HCT116 (cell line): ENCODE results near the gene ZNHIT3. TPM values are rescaled to one million over a fixed set of nuclear protein-coding genes. Genes with fewer than 3 reads are reported as not detected.

Experiments used
- ATAC-seq: fragments of 200-7000 bp; cut with Tn5 transposase; 2 replicates; pipeline ENCODE4 v1.9.1; 2020; ENCODE audit warnings: mild to moderate bottlenecking, moderate library complexity
- BruUV-seq: library from RNA; stranded (reverse); fragments of 400-500 nt; replicated peaks from 2 replicates; lab custom pipeline; 2021; lab: Mats Ljungman, UMichigan
- CTCF ChIA-PET: fragments of 300-600 bp; sonication (Branson Sonifier 250); formaldehyde crosslinking; loops from one replicate; lab custom pipeline; 2021; ENCODE audit warnings: antibody characterized with exemption; lab: Charles Lee
- POLR2A ChIA-PET: fragments of 300-600, 350-600 bp; sonication (Branson Sonifier 250); formaldehyde crosslinking; loops from one replicate; lab custom pipeline; 2021; ENCODE audit warnings: antibody characterized with exemption; lab: Charles Lee
- RAD21 ChIA-PET, 2 experiments: fragments of 300-600 bp; sonication (Branson Sonifier 250); formaldehyde crosslinking; loops; one replicate each; lab custom pipeline; 2023; ENCODE audit warnings: low total read pairs in 2 of 2; ENCODE audit not compliant: uncharacterized antibody in 2 of 2, unreplicated experiment in 2 of 2, low non-redundant PET in 1 of 2; lab: Charles Lee
- DNase-seq: peaks from one replicate; pipeline ENCODE4 v3.0.0-alpha.2; 2010; ENCODE audit warnings: low read depth, low spot score
- H2AFZ ChIP-seq: fragments of 200-600 bp; shearing (Covaris generic), sonication (generic); 2 replicates; pipeline ENCODE4 v1.6.1; 2017; ENCODE audit warnings: low read depth, mixed run types, mixed read lengths, antibody characterized with exemption, low read length; ENCODE audit not compliant: poor library complexity, severe bottlenecking
- H3K27ac ChIP-seq: 2 replicates; pipeline ENCODE4 v1.5.1; 2012; ENCODE audit warnings: low read depth, low read length
- H3K27me3 ChIP-seq: fragments of 200-600 bp; sonication (generic); 2 replicates; pipeline ENCODE4 v1.6.1; 2016; ENCODE audit warnings: mixed run types, low read length, mixed read lengths; ENCODE audit not compliant: insufficient read depth
- H3K36me3 ChIP-seq, 2 experiments: fragments of 200-500 bp in 1 of 2; fragments of 200-600 bp in 1 of 2; sonication (Bioruptor generic) in 1 of 2; sonication (generic) in 1 of 2; 2 replicates each; pipeline versions ENCODE4 v1.5.1 to v1.6.1; 2014 to 2016; ENCODE audit warnings: low read length in 2 of 2, inconsistent platforms in 1 of 2, mixed read lengths in 1 of 2, mixed run types in 1 of 2; ENCODE audit not compliant: insufficient read depth in 2 of 2, control insufficient read depth in 1 of 2
- H3K4me1 ChIP-seq, 2 experiments: fragments of 200-600 bp in 1 of 2; sonication (generic) in 1 of 2; 2 replicates each; pipeline versions ENCODE4 v1.5.1 to v1.6.1; 2012 to 2017; ENCODE audit warnings: low read length in 2 of 2, inconsistent platforms in 1 of 2, mild to moderate bottlenecking in 1 of 2, mixed read lengths in 1 of 2, mixed run types in 1 of 2, moderate library complexity in 1 of 2; ENCODE audit not compliant: insufficient read depth in 2 of 2, control insufficient read depth in 1 of 2
- H3K4me2 ChIP-seq: fragments of 200-600 bp; sonication (generic); 2 replicates; pipeline ENCODE4 v1.6.1; 2017; ENCODE audit warnings: mixed run types, low read length, mixed read lengths
- H3K4me3 ChIP-seq, 2 experiments: fragments of 200-600 bp in 1 of 2; sonication (generic) in 1 of 2; replicated peaks in 1 of 2; 2 replicates each; pipeline ENCODE4 v1.5.1; 2011 to 2016; ENCODE audit warnings: low read length in 2 of 2, control low read depth in 1 of 2, low read depth in 1 of 2, mild to moderate bottlenecking in 1 of 2, mixed read lengths in 1 of 2, mixed run types in 1 of 2
- H3K79me2 ChIP-seq: fragments of 200-600 bp; sonication (generic); 2 replicates; pipeline ENCODE4 v1.6.1; 2017; ENCODE audit warnings: mild to moderate bottlenecking, mixed run types, low read length, moderate library complexity, mixed read lengths; ENCODE audit not compliant: insufficient read depth
- H3K9ac ChIP-seq: fragments of 200-600 bp; sonication (generic); 2 replicates; pipeline ENCODE4 v1.6.1; 2016; ENCODE audit warnings: low read length, mixed read lengths
- H3K9me2 ChIP-seq: fragments of 200-600 bp; sonication (generic), shearing (Covaris generic); 2 replicates; pipeline ENCODE4 v1.6.1; 2017; ENCODE audit warnings: mixed run types, mild to moderate bottlenecking, moderate library complexity; ENCODE audit not compliant: insufficient read depth
- H3K9me3 ChIP-seq, 2 experiments: fragments of 200-500 bp in 1 of 2; fragments of 200-600 bp in 1 of 2; sonication (Bioruptor generic) in 1 of 2; sonication (generic) in 1 of 2; 2 replicates each; pipeline ENCODE4 v1.6.1; 2014 to 2017; ENCODE audit warnings: low read length in 2 of 2, mixed read lengths in 2 of 2, inconsistent platforms in 1 of 2, low read depth in 1 of 2, mild to moderate bottlenecking in 1 of 2, mixed run types in 1 of 2, moderate library complexity in 1 of 2; ENCODE audit not compliant: control insufficient read depth in 1 of 2, insufficient read depth in 1 of 2
- H4K20me1 ChIP-seq: fragments of 200-600 bp; sonication (generic), shearing (Covaris generic); 2 replicates; pipeline ENCODE4 v1.6.1; 2017; ENCODE audit warnings: mixed run types, mild to moderate bottlenecking, moderate library complexity; ENCODE audit not compliant: insufficient read depth
- CEBPB ChIP-seq: IDR thresholded peaks from 2 replicates; pipeline ENCODE4 v1.6.1; 2012; ENCODE audit warnings: low read depth
- EZH2 ChIP-seq: fragments of 200-600 bp; sonication (generic); IDR thresholded peaks from 2 replicates; pipeline ENCODE4 v1.6.1; 2017; ENCODE audit warnings: antibody characterized with exemption, mixed run types
- JUND ChIP-seq: IDR thresholded peaks from 2 replicates; pipeline ENCODE4 v1.6.1; 2012
- SRF ChIP-seq: IDR thresholded peaks from 2 replicates; pipeline ENCODE4 v1.6.1; 2012; ENCODE audit warnings: low read depth
- ZBTB33 ChIP-seq: IDR thresholded peaks from 2 replicates; pipeline ENCODE4 v1.6.1; 2011; ENCODE audit warnings: mild to moderate bottlenecking, low read length, moderate library complexity; ENCODE audit not compliant: insufficient replicate concordance; ENCODE audit errors: extremely low read depth
- intact Hi-C: fragments of 100-400 bp; cut with micrococcal nuclease; formaldehyde crosslinking; loops from 2 replicates; pipeline ENCODE4 v1.10.0; 2022
- total RNA-seq: library from RNA; stranded (reverse); gene quantifications from one replicate; pipeline ENCODE4 v1.2.1, GENCODE V29; 2021; ENCODE audit not compliant: unreplicated experiment
- TF ChIP-seq, protein P1 (sequence below): IDR thresholded peaks from 2 replicates; pipeline ENCODE4 v1.6.1; 2012

Gene ZNHIT3
- total RNA-seq, 1 experiment from 2014 or later, result 33.9 TPM

- TF ChIP-seq SRF (no peak), ZBTB33 (no peak), CEBPB (no peak), JUND (no peak)
- TF ChIP-seq, protein P1, sequence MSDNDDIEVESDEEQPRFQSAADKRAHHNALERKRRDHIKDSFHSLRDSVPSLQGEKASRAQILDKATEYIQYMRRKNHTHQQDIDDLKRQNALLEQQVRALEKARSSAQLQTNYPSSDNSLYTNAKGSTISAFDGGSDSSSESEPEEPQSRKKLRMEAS, result no peak
- TF ChIP-seq, all 23 proteins: peak for 0
- Histone ChIP-seq H3K9ac (no peak overlapping the region), H3K4me1 (peaks cover 0 to 9% of the 10 kb centered on the region in 2 experiments; a peak in 2 of 4 replicates), H3K9me3 (no peaks in the 10 kb centered on the region), H3K36me3 (peaks cover 43 to 60% of the 10 kb centered on the region in 2 experiments; a peak in 3 of 4 replicates), H4K20me1 (peaks cover 2% of the 10 kb centered on the region; the same call in 1 of the 2 replicates), H3K4me2 (no peak overlapping the region), H3K4me3 (no peak overlapping the region), H3K27me3 (no peaks in the 10 kb centered on the region), H2AFZ (no peak overlapping the region), H3K9me2 (no peaks in the 10 kb centered on the region), H3K79me2 (peaks cover 52% of the 10 kb centered on the region), H3K27ac (no peak overlapping the region)
- DNase-seq, result no peak
- ATAC-seq, result no peak; the same call in 1 of the 2 replicates
- ChIA-PET POLR2A (no interaction called here), CTCF (no interaction called here), RAD21 (no interaction called here)
- BruUV-seq, result no TSS peak
- intact Hi-C loops, result no loop called here
These were observed 39.4 kb downstream of the ZNHIT3 start for GRCh38 chr17:36525888-36526287.

- no peaks in the 10 kb centered on the region for H3K27me3 ChIP-seq
- ATAC-seq, result no peak
- H3K27ac ChIP-seq, result no peak overlapping the region
- RAD21 ChIA-PET, result no interaction called here
- H3K36me3 ChIP-seq, result peaks cover 49 to 70% of the 10 kb centered on the region in 2 experiments
- peaks cover 0 to 9% of the 10 kb centered on the region in 2 experiments; a peak in 2 of 4 replicates for H3K4me1 ChIP-seq
- H3K4me3 ChIP-seq, result no peak overlapping the region
- no peak overlapping the region for H2AFZ ChIP-seq
- no peak for DNase-seq
- no peak overlapping the region for H3K4me2 ChIP-seq
- no TSS peak for BruUV-seq
- H3K79me2 ChIP-seq, result peaks cover 65% of the 10 kb centered on the region
- no peaks in the 10 kb centered on the region for H3K9me3 ChIP-seq
- intact Hi-C loops, result no loop called here
- H3K9me2 ChIP-seq, result no peaks in the 10 kb centered on the region
- H3K9ac ChIP-seq, result no peak overlapping the region
- no peaks in the 10 kb centered on the region for H4K20me1 ChIP-seq
- TF ChIP-seq EZH2, result no peak
- CTCF ChIA-PET, result no interaction called here
- POLR2A ChIA-PET, result no interaction called here
These were observed 41.3 kb downstream of the ZNHIT3 start for GRCh38 chr17:36527621-36528250.
